AML-193 (cell line): ENCODE results near the gene SMG6.
A peak's percentile ranks its signal among the peaks of the same experiment; 100 is the strongest.

Source experiments
- DNase-seq, 2 experiments: peaks; one replicate each; lab custom pipeline; 2025; lab: John Stamatoyannopoulos, UW

Gene SMG6

DNA sequence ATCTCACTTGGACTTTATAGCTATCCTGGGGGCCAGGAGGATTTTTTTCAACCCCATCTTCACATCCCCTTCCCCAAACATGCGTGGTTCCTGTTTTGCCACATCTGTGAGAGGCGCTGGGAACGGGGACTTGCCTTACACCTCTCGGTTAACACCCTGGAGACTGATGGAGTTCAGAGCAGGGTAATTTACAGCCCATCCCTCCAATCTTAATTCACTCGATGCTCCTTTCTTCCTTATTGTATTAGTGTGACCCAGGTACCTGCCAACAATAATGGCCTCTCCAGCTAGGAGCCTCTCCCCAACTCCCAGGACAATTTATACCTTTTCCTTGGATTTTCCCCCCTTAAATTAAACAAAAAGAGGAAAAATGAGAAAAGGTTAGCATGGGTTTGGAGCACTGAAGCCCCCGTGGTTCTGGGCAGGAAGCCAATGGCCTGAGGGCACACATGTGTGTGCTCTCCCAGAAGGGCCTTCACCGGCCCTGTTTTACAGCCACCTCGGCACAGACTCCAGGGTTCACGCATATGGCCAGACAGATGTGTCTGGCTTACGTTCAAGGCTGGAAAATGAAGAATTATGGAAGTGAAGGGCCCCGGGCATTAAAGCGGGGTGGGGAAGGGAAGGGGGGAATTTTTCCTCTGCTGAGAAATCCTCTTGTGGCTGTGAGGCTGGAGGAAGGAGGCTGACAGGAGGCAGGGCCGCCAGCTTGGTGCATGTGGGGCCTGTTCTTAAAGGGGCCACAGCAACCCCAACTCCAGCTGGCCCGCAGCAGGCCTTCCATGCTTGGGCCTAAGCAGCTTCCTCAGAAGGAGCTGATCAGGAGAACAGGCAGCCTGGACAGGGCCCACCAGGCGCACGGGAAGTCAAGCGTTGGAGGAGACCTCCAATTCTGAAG, 227.2 kb downstream of the SMG6 start:
- no peak for DNase-seq

DNA sequence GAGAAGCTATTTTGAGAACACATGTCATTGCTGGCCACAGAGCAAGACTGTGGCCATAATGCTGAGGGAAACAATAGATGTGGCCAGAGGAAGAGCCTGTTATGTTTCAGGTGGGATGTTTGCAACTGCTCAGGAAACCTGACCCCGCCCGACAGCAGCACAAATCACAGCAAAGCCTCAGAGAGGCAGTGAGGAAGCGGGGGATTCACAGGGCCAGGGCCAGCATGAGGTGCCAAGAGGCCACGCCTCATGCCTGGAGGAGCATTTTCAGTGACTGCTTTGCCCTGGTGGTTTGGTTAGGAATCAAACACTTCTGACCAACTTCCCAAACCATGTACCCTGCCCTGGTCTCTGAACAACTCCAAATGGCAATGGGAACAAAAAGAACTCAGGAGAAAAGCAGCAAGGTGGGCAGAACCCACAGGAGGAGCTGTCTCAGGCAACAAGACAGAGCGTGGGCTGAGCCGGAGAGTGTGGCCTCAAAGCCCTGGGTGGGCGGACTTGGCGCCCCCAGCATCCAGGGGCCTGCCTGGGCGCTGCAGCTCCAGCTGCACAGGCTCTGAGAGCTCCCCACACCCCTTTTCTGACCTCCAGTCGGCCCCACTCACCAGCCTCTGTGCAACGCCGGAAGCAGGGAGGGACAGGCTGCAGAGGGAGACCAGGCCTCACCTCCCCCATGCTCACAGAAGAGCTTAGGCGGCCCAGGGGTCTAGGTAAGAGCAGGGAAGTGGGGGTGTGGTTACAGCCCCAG, 228.1 kb downstream of the SMG6 start:
- no peak for DNase-seq

- no peak for DNase-seq
These were observed 228.7 kb downstream of the SMG6 start for GRCh38 chr17:2074919-2075318.

GRCh38 chr17:2071455-2072281, 231.9 kb downstream of the SMG6 start:
- no peak for DNase-seq

- no peak for DNase-seq
These were observed 232.6 kb downstream of the SMG6 start for GRCh38 chr17:2071024-2071385.

DNA sequence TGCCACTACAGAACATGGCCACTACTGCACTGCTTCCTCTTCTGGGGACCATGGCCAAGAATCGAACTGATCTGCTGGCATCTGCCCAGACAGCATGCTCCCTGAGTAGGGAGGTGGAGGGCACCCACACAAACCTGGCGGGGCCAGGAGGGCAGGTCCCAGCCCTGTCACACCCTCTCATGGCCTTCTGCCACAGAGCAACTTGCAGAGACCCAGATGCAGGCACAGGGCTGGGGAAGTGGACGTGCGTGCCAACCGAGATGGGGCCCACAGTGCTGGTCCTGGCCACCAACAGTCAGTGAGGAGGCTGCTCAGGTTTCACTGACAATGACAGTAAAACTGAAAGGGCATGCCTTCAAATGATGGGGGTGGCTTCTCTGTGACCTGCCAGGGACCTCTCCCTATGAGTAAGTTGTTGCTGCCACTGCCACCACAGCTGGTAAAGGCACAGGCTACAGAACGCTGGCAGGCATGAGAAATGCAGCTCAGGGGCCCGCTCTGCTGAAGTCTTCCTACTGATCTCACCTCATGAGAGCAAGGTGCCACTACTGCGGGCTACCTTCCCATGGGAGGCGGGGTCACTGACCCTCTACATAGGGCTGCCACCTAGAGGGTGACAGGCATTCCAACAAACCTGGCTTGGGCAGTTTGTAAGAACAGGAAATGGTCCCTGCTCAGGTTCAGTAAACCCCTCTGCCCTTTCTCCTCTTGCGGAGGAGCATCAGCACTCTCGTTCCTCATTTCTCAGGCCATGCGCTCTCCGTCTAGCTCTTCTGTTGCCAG, 233.2 kb downstream of the SMG6 start:
- DNase-seq, result no peak

DNA sequence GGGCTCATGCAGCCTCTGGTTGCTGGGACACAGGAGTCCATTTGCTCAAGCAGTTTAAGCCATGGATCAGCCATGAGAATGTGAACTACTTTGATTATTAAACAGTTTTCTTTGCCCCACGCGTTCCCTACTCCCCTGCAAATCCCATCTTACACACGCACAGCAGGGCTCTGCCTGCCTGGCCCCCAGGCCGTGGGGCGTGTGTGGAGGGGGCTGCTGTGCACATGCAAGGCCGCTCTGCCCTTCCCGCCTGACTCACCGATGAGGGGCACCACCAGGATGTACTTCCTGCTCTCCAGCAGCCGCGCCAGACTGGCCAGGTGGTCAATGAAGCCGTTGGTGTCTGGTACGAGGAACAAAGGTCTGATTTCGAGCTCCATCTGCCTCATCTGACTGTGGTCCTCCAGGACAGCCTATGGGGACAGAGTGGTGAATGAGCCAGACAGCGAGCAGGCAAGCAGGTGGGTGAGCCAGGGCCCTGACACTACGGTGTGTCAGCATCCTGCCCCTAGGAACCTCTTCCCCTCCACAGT, 235.0 kb downstream of the SMG6 start:
- no peak for DNase-seq

- DNase-seq, result no peak
These were observed 235.5 kb downstream of the SMG6 start for GRCh38 chr17:2068031-2068518.

DNA sequence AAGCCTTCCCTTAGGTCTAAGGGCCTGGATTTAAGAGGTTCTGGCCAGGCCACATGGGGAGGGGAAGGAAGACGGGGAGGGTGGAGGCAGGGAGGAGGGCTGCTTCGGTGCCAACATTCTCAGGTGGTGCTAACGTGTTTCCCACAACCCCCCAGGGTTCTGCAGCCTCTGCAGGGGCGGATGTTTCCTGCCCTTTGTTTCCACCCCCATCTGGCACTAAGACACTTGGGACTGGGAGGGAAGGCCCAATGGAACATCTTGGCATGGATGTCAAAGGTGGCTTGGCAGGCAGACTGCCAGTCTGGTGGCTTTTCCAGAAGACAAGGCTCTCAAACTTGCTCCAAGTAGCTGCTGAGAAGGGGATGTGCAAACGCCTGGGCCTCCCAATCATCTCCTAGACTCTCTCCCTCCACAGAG, 236.0 kb downstream of the SMG6 start:
- no peak for DNase-seq

DNA sequence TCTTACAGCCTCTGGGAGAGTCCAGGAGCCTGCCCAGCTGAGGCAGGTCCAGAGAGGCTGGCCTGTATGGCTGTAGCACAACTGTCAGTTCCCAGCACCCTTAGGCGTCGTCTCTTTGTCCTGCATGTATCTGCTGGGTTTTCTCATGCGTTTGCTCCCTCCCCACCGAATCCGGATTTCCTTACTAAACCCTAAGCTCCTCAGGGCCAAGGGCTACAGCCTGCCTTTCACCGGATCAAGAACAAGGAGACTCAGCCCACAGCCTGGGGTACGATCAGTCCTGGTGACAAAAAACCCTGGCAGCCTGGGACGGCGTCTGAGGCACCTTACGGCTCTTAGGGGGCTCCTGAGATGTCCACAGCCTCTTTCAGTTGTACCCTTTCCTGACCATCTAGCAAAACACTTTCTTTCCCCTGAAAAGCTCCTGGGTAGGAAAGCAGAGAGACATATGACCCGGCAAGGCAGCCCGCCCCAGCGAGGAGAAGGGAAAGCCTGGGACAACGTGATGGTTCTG, 236.5 kb downstream of the SMG6 start:
- no peak for DNase-seq

DNA sequence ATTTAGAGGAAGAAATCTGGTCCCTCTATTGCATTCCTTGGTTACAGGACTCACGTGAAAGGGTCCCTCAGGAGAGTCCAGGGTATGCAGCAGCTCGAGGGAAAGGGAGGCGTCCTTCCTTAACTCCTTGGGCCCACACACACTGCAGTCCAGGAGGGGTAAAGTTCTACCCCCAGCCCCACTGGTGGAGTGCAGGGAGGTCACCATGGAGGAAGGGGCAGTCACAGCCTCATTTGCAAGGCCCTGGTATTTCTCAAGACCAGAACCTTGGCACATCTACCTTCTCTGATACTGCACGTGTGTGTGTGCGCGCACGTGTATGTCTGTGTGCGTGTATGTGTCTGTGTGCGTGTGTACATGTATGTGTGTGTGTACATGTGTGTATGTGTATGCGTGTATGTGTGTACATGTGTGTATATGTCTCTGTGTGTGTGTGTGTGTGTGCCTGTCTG, 237.6 kb downstream of the SMG6 start:
- no peak for DNase-seq

DNA sequence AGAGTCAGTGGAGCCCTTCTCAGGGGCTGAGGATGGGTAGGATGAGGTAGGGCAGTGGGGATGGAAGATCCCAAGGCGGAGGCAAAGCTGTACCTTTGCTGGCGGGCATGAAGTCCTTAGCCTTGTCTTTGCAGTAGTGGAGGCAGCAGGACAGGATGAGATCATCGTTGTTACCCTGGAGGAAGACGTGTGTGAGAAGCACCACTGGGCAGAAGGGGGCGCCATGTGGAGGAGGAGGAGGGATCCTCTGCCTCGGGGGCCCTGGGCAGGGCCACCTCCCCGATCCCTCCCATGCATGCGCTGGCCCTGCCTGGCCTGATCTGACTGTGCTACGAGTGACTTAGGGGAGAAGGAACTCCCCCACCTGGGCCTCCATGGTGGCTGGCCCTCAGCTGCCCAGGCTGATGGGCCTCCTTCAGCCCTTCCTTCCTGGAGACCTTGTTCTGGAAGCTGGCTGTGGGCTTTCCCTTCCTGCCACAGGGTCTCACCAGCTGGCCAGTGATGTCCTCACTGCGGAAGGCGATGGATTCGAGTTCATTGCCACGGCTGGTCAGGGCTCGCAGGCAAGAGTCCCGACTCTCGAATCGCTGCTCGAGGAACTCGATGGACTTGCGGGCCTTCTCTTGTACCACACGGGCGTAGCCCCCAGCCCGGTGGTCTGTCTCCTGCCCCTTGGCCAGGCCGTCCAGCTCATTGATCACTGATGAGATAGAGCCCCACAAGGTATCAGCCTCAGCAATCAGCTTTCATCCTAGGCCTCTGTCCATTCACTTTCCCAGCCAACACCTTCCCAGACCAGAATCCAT, 238.4 kb downstream of the SMG6 start:
- DNase-seq, result peak in 1 of 2 experiments; percentile 15

DNA sequence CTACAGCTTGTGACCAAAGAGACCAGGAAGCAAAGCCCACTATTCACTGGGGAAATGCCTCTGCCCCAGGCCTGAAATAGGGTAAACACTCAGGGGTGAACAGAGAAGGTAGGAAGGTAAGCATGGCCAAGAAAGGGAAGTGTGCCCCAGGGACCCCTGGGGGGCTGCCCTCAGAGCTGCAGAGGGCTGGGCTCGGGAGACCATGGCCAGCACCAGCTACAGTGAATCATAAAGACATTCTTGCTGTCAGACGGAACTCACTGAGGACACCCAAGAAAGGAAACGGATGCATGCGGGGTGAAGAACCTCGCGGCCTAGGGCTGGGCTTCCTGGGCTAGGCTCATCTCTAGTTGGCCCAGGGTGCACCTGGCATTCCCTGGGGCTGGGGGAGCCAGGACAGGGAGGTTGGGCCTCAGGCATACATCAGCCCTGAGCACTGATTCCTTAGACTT, 239.0 kb downstream of the SMG6 start:
- DNase-seq, result no peak

- DNase-seq, result no peak
These were observed 239.5 kb downstream of the SMG6 start for GRCh38 chr17:2064147-2064489.

DNA sequence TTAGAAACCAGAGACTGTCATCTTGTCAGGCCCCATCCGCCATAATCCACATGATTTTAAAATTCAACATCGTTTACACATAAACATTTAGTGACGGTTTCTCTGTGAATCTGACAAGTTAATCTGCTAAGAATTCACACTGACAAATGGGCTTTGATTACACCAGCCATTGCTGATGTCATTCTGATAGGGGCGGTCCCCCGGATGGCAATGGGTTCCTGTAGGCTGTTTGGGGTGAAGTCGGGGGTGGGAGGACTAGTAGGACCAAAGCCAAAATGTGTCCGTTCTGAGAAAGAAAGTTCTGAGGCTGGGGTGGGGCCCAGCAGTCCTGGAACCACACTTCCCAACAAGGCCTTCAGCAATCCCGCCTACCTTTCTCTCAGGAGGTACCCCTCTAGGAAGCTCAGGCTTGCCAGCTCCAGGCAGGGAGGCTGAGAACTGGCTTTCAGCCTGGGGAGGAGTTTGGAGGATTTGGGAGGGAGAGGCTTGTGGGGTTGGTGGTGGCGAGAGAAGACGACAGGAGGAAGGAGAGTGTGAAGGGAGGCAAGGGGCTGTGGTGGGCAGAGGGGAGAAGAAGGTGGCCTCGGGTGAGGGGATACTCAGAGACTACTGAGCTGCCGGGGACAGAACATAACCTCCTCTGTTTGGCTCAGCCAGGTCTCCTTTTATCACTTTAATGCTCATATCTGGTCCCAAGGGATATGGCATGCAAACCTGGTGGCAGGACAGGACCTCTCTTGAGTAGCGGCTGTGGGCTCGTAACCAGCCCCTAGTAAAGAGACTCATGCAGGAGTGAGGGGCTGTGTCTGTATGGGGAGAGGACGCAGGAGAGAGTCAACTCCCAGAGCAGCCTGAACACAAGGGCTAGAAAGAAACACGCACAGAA, 240.1 kb downstream of the SMG6 start:
- no peak for DNase-seq

GRCh38 chr17:2062571-2063183, 240.9 kb downstream of the SMG6 start:
- DNase-seq, result no peak

GRCh38 chr17:2061441-2061958, 242.1 kb downstream of the SMG6 start:
- no peak for DNase-seq
